HCT116 (cell line): ENCODE measurements around the gene PTGES2. TPM values are rescaled to one million over a fixed set of nuclear protein-coding genes. Genes with fewer than 3 reads are reported as not detected.

ENCODE experiments used
- ATAC-seq: fragments of 200-7000 bp; cut with Tn5 transposase; 2 replicates; pipeline ENCODE4 v1.9.1; 2020; ENCODE audit warnings: mild to moderate bottlenecking, moderate library complexity
- BruUV-seq: library from RNA; stranded (reverse); fragments of 400-500 nt; replicated peaks from 2 replicates; lab custom pipeline; 2021; lab: Mats Ljungman, UMichigan
- CTCF ChIA-PET: fragments of 300-600 bp; sonication (Branson Sonifier 250); formaldehyde crosslinking; loops from one replicate; lab custom pipeline; 2021; ENCODE audit warnings: antibody characterized with exemption; lab: Charles Lee
- POLR2A ChIA-PET: fragments of 300-600, 350-600 bp; sonication (Branson Sonifier 250); formaldehyde crosslinking; loops from one replicate; lab custom pipeline; 2021; ENCODE audit warnings: antibody characterized with exemption; lab: Charles Lee
- RAD21 ChIA-PET, 2 experiments: fragments of 300-600 bp; sonication (Branson Sonifier 250); formaldehyde crosslinking; loops; one replicate each; lab custom pipeline; 2023; ENCODE audit warnings: low total read pairs in 2 of 2; ENCODE audit not compliant: uncharacterized antibody in 2 of 2, unreplicated experiment in 2 of 2, low non-redundant PET in 1 of 2; lab: Charles Lee
- DNase-seq: peaks from one replicate; pipeline ENCODE4 v3.0.0-alpha.2; 2010; ENCODE audit warnings: low read depth, low spot score
- H2AFZ ChIP-seq: fragments of 200-600 bp; shearing (Covaris generic), sonication (generic); 2 replicates; pipeline ENCODE4 v1.6.1; 2017; ENCODE audit warnings: low read depth, mixed run types, mixed read lengths, antibody characterized with exemption, low read length; ENCODE audit not compliant: poor library complexity, severe bottlenecking
- H3K27ac ChIP-seq: 2 replicates; pipeline ENCODE4 v1.5.1; 2012; ENCODE audit warnings: low read depth, low read length
- H3K27me3 ChIP-seq: fragments of 200-600 bp; sonication (generic); 2 replicates; pipeline ENCODE4 v1.6.1; 2016; ENCODE audit warnings: mixed run types, low read length, mixed read lengths; ENCODE audit not compliant: insufficient read depth
- H3K36me3 ChIP-seq, 2 experiments: fragments of 200-500 bp in 1 of 2; fragments of 200-600 bp in 1 of 2; sonication (Bioruptor generic) in 1 of 2; sonication (generic) in 1 of 2; 2 replicates each; pipeline versions ENCODE4 v1.5.1 to v1.6.1; 2014 to 2016; ENCODE audit warnings: low read length in 2 of 2, inconsistent platforms in 1 of 2, mixed read lengths in 1 of 2, mixed run types in 1 of 2; ENCODE audit not compliant: insufficient read depth in 2 of 2, control insufficient read depth in 1 of 2
- H3K4me1 ChIP-seq, 2 experiments: fragments of 200-600 bp in 1 of 2; sonication (generic) in 1 of 2; 2 replicates each; pipeline versions ENCODE4 v1.5.1 to v1.6.1; 2012 to 2017; ENCODE audit warnings: low read length in 2 of 2, inconsistent platforms in 1 of 2, mild to moderate bottlenecking in 1 of 2, mixed read lengths in 1 of 2, mixed run types in 1 of 2, moderate library complexity in 1 of 2; ENCODE audit not compliant: insufficient read depth in 2 of 2, control insufficient read depth in 1 of 2
- H3K4me2 ChIP-seq: fragments of 200-600 bp; sonication (generic); 2 replicates; pipeline ENCODE4 v1.6.1; 2017; ENCODE audit warnings: mixed run types, low read length, mixed read lengths
- H3K4me3 ChIP-seq, 2 experiments: fragments of 200-600 bp in 1 of 2; sonication (generic) in 1 of 2; replicated peaks in 1 of 2; 2 replicates each; pipeline ENCODE4 v1.5.1; 2011 to 2016; ENCODE audit warnings: low read length in 2 of 2, control low read depth in 1 of 2, low read depth in 1 of 2, mild to moderate bottlenecking in 1 of 2, mixed read lengths in 1 of 2, mixed run types in 1 of 2
- H3K79me2 ChIP-seq: fragments of 200-600 bp; sonication (generic); 2 replicates; pipeline ENCODE4 v1.6.1; 2017; ENCODE audit warnings: mild to moderate bottlenecking, mixed run types, low read length, moderate library complexity, mixed read lengths; ENCODE audit not compliant: insufficient read depth
- H3K9ac ChIP-seq: fragments of 200-600 bp; sonication (generic); 2 replicates; pipeline ENCODE4 v1.6.1; 2016; ENCODE audit warnings: low read length, mixed read lengths
- H3K9me2 ChIP-seq: fragments of 200-600 bp; sonication (generic), shearing (Covaris generic); 2 replicates; pipeline ENCODE4 v1.6.1; 2017; ENCODE audit warnings: mixed run types, mild to moderate bottlenecking, moderate library complexity; ENCODE audit not compliant: insufficient read depth
- H3K9me3 ChIP-seq, 2 experiments: fragments of 200-500 bp in 1 of 2; fragments of 200-600 bp in 1 of 2; sonication (Bioruptor generic) in 1 of 2; sonication (generic) in 1 of 2; 2 replicates each; pipeline ENCODE4 v1.6.1; 2014 to 2017; ENCODE audit warnings: low read length in 2 of 2, mixed read lengths in 2 of 2, inconsistent platforms in 1 of 2, low read depth in 1 of 2, mild to moderate bottlenecking in 1 of 2, mixed run types in 1 of 2, moderate library complexity in 1 of 2; ENCODE audit not compliant: control insufficient read depth in 1 of 2, insufficient read depth in 1 of 2
- H4K20me1 ChIP-seq: fragments of 200-600 bp; sonication (generic), shearing (Covaris generic); 2 replicates; pipeline ENCODE4 v1.6.1; 2017; ENCODE audit warnings: mixed run types, mild to moderate bottlenecking, moderate library complexity; ENCODE audit not compliant: insufficient read depth
- EGR1 ChIP-seq: IDR thresholded peaks from 2 replicates; pipeline ENCODE4 v1.6.1; 2012; ENCODE audit warnings: low read depth
- POLR2AphosphoS5 ChIP-seq: IDR thresholded peaks from 2 replicates; pipeline ENCODE4 v1.6.1; 2011; ENCODE audit warnings: mild to moderate bottlenecking, low read depth, low read length, moderate library complexity
- REST ChIP-seq: IDR thresholded peaks from 2 replicates; pipeline ENCODE4 v1.6.1; 2012; ENCODE audit warnings: low read depth
- SIN3A ChIP-seq: IDR thresholded peaks from 2 replicates; pipeline ENCODE4 v1.6.1; 2012; ENCODE audit warnings: low read depth
- ZBTB33 ChIP-seq: IDR thresholded peaks from 2 replicates; pipeline ENCODE4 v1.6.1; 2011; ENCODE audit warnings: mild to moderate bottlenecking, low read length, moderate library complexity; ENCODE audit not compliant: insufficient replicate concordance; ENCODE audit errors: extremely low read depth
- intact Hi-C: fragments of 100-400 bp; cut with micrococcal nuclease; formaldehyde crosslinking; loops from 2 replicates; pipeline ENCODE4 v1.10.0; 2022
- total RNA-seq: library from RNA; stranded (reverse); gene quantifications from one replicate; pipeline ENCODE4 v1.2.1, GENCODE V29; 2021; ENCODE audit not compliant: unreplicated experiment

PTGES2 gene
- total RNA-seq, 1 experiment from 2014 or later, result 148 TPM

- TF ChIP-seq REST (no peak), EGR1 (no peak), POLR2AphosphoS5 (no peak), SIN3A (no peak)
These were observed 34.5 kb downstream of the PTGES2 start (continued) for GRCh38 chr9:128093011-128093410.

DNA sequence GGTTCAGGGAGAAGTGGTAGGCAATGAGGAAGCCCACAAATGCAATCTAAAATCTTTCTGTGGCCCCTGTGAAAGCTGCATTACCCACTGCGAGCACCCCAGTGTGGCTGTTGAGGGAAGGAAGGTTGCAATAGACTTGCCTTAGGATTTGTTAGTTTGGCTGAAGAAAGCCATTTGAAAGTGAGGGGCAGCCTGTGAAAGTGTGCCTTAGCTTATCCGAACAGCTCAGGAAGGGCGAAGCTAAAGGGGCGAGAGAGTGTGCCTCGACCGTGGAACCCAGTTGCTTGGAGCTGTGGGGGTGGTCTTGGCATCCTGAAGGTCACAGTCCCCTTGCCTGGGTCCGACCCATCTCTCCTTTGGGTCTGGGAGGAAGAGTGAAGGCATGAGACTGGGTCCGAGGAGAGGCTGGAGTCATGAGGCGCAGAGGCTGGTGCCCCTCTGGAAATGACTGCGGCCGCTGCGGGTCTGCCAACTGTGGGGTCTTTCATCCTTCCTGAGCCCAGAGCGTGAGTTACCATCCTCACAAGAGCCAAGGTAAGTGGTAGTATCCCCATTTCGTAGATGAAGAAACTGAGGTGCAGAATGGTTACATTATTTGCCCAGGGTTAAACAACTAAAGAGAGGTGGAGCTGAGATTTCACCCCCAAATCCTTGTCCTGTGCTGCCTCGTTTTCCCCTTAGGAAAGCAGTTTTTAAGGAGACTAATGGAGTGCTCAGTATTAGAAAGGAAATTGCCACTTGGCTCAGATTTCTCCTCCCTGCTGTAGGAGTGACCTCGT, 35.1 kb downstream of the PTGES2 start:
- Histone ChIP-seq H3K36me3 (no peaks in the 10 kb centered on the region), H3K4me3 (no peak overlapping the region), H3K27ac (no peak overlapping the region), H3K79me2 (peaks cover 82% of the 10 kb centered on the region), H3K4me2 (no peak overlapping the region), H3K9ac (no peak overlapping the region), H3K4me1 (peaks cover 16 to 38% of the 10 kb centered on the region in 2 experiments), H2AFZ (no peak overlapping the region), H3K9me2 (no peaks in the 10 kb centered on the region), H4K20me1 (0 out of 2 replicates have a peak, but pooled peaks cover 4% of the 10 kb centered on the region), H3K27me3 (no peaks in the 10 kb centered on the region), H3K9me3 (no peaks in the 10 kb centered on the region)
- no peak for TF ChIP-seq ZBTB33
- DNase-seq, result no peak
- RAD21 ChIA-PET, result no interaction called here
- CTCF ChIA-PET, result interaction anchor here (0.8 to 1.5 kb wide), 4 partner anchors 11 to 41 kb away, joined by 3 to 7 read pairs (median 4); no protein-coding TSS in a partner anchor
- no peak for ATAC-seq
- POLR2A ChIA-PET, result interaction anchor here (1.0 kb wide), 2 partner anchors 10 to 11 kb away, joined by 4 to 5 read pairs; no protein-coding TSS in a partner anchor
- no TSS peak for BruUV-seq
- intact Hi-C loops, result no loop called here
